Type B pancreatic cell (in vitro differentiated cells): ENCODE measurements around the gene ELOVL5. TPM values are rescaled to one million over a fixed set of nuclear protein-coding genes. Genes with fewer than 3 reads are reported as not detected.

Experiments
- DNase-seq: peaks from one replicate; pipeline ENCODE4 v3.0.0; 2021; ENCODE audit warnings: mixed read lengths; ENCODE audit not compliant: unreplicated experiment; ENCODE audit errors: extremely low spot score
- H3K27ac Mint-ChIP-seq: 2 replicates; pipeline ENCODE4 v1.8.0; 2021; ENCODE audit warnings: mild to moderate bottlenecking, mixed read lengths
- H3K27me3 Mint-ChIP-seq: 2 replicates; pipeline ENCODE4 v1.8.0; 2021; ENCODE audit warnings: mixed read lengths
- H3K36me3 Mint-ChIP-seq: 2 replicates; pipeline ENCODE4 v1.8.0; 2021; ENCODE audit warnings: mixed read lengths
- H3K4me1 Mint-ChIP-seq: one replicate; pipeline ENCODE4 v1.8.0; 2021; ENCODE audit warnings: mixed read lengths; ENCODE audit not compliant: unreplicated experiment
- H3K4me3 Mint-ChIP-seq: 2 replicates; pipeline ENCODE4 v1.8.0; 2021; ENCODE audit warnings: mild to moderate bottlenecking, mixed read lengths
- H3K9me3 Mint-ChIP-seq: 2 replicates; pipeline ENCODE4 v1.8.0; 2021; ENCODE audit warnings: mixed read lengths
- CTCF ChIP-seq: fragments of 200-600 bp; sonication (generic); conservative IDR thresholded peaks from 2 replicates; pipeline ENCODE4 v1.5.0; 2021; ENCODE audit warnings: antibody characterized with exemption, mild to moderate bottlenecking
- total RNA-seq: library from RNA; stranded (reverse); gene quantifications from 2 replicates; pipeline ENCODE4 v1.2.1, GENCODE V29; 2021; ENCODE audit warnings: low replicate concordance

ELOVL5 gene
- total RNA-seq, 1 donor from 2014 or later = 103 TPM

- Mint-ChIP-seq H3K4me3 (no peak overlapping the region), H3K27me3 (no peaks in the 10 kb centered on the region), H3K4me1 (peaks cover 12% of the 10 kb centered on the region), H3K27ac (no peak overlapping the region), H3K36me3 (peaks cover 30% of the 10 kb centered on the region), H3K9me3 (no peaks in the 10 kb centered on the region)
- no peak for TF ChIP-seq CTCF
- no peak for DNase-seq
Measured at GRCh38 chr6:53279293-53279692, 69.5 kb downstream of the ELOVL5 start.

GRCh38 chr6:53273370-53273769, 75.4 kb downstream of the ELOVL5 start:
- no peak for TF ChIP-seq CTCF
- Mint-ChIP-seq H3K4me3 (no peak overlapping the region), H3K27me3 (no peaks in the 10 kb centered on the region), H3K4me1 (no peaks in the 10 kb centered on the region), H3K27ac (no peak overlapping the region), H3K36me3 (peaks cover 43% of the 10 kb centered on the region), H3K9me3 (no peaks in the 10 kb centered on the region)
- DNase-seq = no peak

- no peak overlapping the region for H3K4me3 Mint-ChIP-seq
- no peaks in the 10 kb centered on the region for H3K4me1 Mint-ChIP-seq
- no peak for DNase-seq
- H3K27me3 Mint-ChIP-seq = no peaks in the 10 kb centered on the region
- H3K27ac Mint-ChIP-seq = no peak overlapping the region
- peaks cover 53% of the 10 kb centered on the region for H3K36me3 Mint-ChIP-seq
- H3K9me3 Mint-ChIP-seq = no peaks in the 10 kb centered on the region
- TF ChIP-seq CTCF = no peak
Measured at GRCh38 chr6:53269827-53270226, 78.9 kb downstream of the ELOVL5 start.

- Mint-ChIP-seq H3K36me3 (peaks cover 55% of the 10 kb centered on the region), H3K27me3 (no peaks in the 10 kb centered on the region), H3K27ac (no peak overlapping the region), H3K4me3 (no peak overlapping the region), H3K4me1 (no peaks in the 10 kb centered on the region), H3K9me3 (no peaks in the 10 kb centered on the region)
- TF ChIP-seq CTCF = no peak
- no peak for DNase-seq
Measured at GRCh38 chr6:53268858-53269608, 79.7 kb downstream of the ELOVL5 start.

GRCh38 chr6:53266553-53267090, 82.1 kb downstream of the ELOVL5 start:
- H3K9me3 Mint-ChIP-seq = no peaks in the 10 kb centered on the region

More at GRCh38 chr6:53266553-53267090, 82.1 kb downstream of the ELOVL5 start:
- no peak for TF ChIP-seq CTCF
- Mint-ChIP-seq H3K4me3 (no peak overlapping the region), H3K36me3 (peaks cover 58% of the 10 kb centered on the region), H3K27me3 (no peaks in the 10 kb centered on the region), H3K27ac (no peak overlapping the region), H3K4me1 (no peaks in the 10 kb centered on the region)
- no peak for DNase-seq
